Pancreas (tissue), 10 donors: ENCODE results near the gene PROKR1. TPM values are rescaled to one million over a fixed set of nuclear protein-coding genes. Genes with fewer than 3 reads are reported as not detected.

ENCODE experiments used
- ATAC-seq, 4 donors: fragments of 200-7000 bp; cut with Tn5 transposase; one replicate each; pipeline versions ENCODE4 v1.8.0 to v1.9.1; 2020; ENCODE audit warnings: mild to moderate bottlenecking in 4 of 4, moderate library complexity in 4 of 4
- DNase-seq, 6 donors: peaks; one replicate each; pipeline ENCODE4 v3.0.0-alpha.2; 2020
- FAIRE-seq: peaks from 2 replicates; lab custom pipeline; 2012; peaks lifted over from hg19 to GRCh38; lab: Jason Lieb, UNC
- H3K27ac ChIP-seq, 4 donors: fragments of 200-600 bp; sonication (generic); 1 replicate in 3 of 4; 2 replicates in 1 of 4; pipeline versions ENCODE4 v1.5.0 to v1.8.0; 2020
- H3K27me3 ChIP-seq, 4 donors: fragments of 200-600 bp; one replicate each; pipeline ENCODE4 v1.8.0; 2021
- H3K36me3 ChIP-seq, 3 donors: fragments of 200-600 bp; sonication (generic) in 1 of 3; one replicate each; pipeline versions ENCODE4 v1.5.0 to v1.8.0; 2020 to 2021
- H3K4me1 ChIP-seq, 3 donors: fragments of 200-600 bp; one replicate each; pipeline ENCODE4 v1.8.0; 2021
- H3K4me3 ChIP-seq, 4 donors: fragments of 200-600 bp; sonication (generic) in 2 of 4; one replicate each; pipeline versions ENCODE4 v1.5.0 to v1.8.0; 2020 to 2021
- H3K9me3 ChIP-seq, 4 donors: fragments of 200-600 bp; one replicate each; pipeline ENCODE4 v1.8.0; 2021
- CTCF ChIP-seq, 4 donors: fragments of 200-600 bp; sonication (generic) in 3 of 4; IDR thresholded peaks; one replicate each; pipeline versions ENCODE4 v1.5.0 to v1.8.0; 2021; ENCODE audit warnings: antibody characterized with exemption in 4 of 4
- WGBS, 2 donors: extraction: QIAGEN DNeasy Blood & Tissue Kit; methylation state at CpG; one replicate each; pipeline ENCODE4 v1.1.7; 2013; 5-methylcytosine and 5-hydroxymethylcytosine counted together
- intact Hi-C, 3 donors: fragments of 100-400 bp; cut with DNase I; formaldehyde crosslinking; loops; one replicate each; pipeline versions ENCODE4 v1.11.1 to v1.14.2; 2022
- polyA plus RNA-seq, 2 donors: library from polyadenylated mRNA; stranded (reverse); fragments of 200-250 nt; gene quantifications; one replicate each; pipeline ENCODE4 v1.2.3, GENCODE V29; 2013
- total RNA-seq, 6 donors: library from RNA; stranded (reverse); fragmentation: NEBNext Ultra II Directional in 4 of 6; extraction: Animal tissue kit (Norgen Biotek cat#: 25700) in 4 of 6; gene quantifications; one replicate each; pipeline versions ENCODE4 v1.2.1 to v1.2.4, GENCODE V29; 2021 to 2023
- donor health status: healthy with polysubstance abuse.
- donor health status: DM: no; HTN: no; CAD: no; lungs with moderate emphysema.
- donor health status: DM: no; HTN: no; CAD: no.
- donor health status: control.
- donor health status: control.
- donor health status: Bipolar disorder and iron deficiency.
- donor health status: DM: yes; HTN: yes; CAD: no.
- donor health status: DM: no; HTN: no; CAD: no.
- donor health status: DM: no; HTN: no; CAD: no.
- donor health status: DM: yes; HTN: yes; CAD: no.

The PROKR1 gene
- total and polyA plus RNA-seq, 8 donors = 0.02 to 0.04 TPM; not detected in 6

- H3K4me1 ChIP-seq = no peaks in the 10 kb centered on the region
- intact Hi-C loops = no loop called here
- no peaks in the 10 kb centered on the region for H3K27me3 ChIP-seq
- no peak overlapping the region for H3K4me3 ChIP-seq
- no peaks in the 10 kb centered on the region for H3K36me3 ChIP-seq
- FAIRE-seq = no peak
- H3K27ac ChIP-seq = no peak overlapping the region
- TF ChIP-seq CTCF (IDR thresholded peaks at IDR 0.05) = no peak
- WGBS, 2 donors = 65 to 66% methylated on average over 3 of the region's 3 CpGs
- H3K9me3 ChIP-seq = no peaks in the 10 kb centered on the region
- no peak for DNase-seq
- no peak for ATAC-seq
These were observed 6.3 kb upstream of the PROKR1 start for GRCh38 chr2:68637047-68637446.

- Histone ChIP-seq H3K27me3 (peaks cover 0 to 10% (median 2%) of the 10 kb centered on the region in 4 donors), H3K4me3 (peak overlapping the region in 3 of 4 donors; percentile 31 to 58 (median 49)), H3K9me3 (no peaks in the 10 kb centered on the region), H3K4me1 (peaks cover 0 to 3% (median 0%) of the 10 kb centered on the region in 3 donors), H3K36me3 (no peaks in the 10 kb centered on the region), H3K27ac (no peak overlapping the region)
- TF ChIP-seq CTCF (IDR thresholded peaks at IDR 0.05) = no peak
- DNase-seq (no peak), FAIRE-seq (no peak), ATAC-seq (no peak)
- intact Hi-C loops = no loop called here
- WGBS, 2 donors = 16 to 17% methylated on average over 17 of the region's 17 CpGs
These were observed 601 bp downstream of the PROKR1 start for GRCh38 chr2:68643874-68644485.

- ATAC-seq (no peak), FAIRE-seq (no peak)
- TF ChIP-seq CTCF (IDR thresholded peaks at IDR 0.05) = no peak
These were observed 2.1 kb downstream of the PROKR1 start for GRCh38 chr2:68645523-68645922.

GRCh38 chr2:68646303-68646702, 2.9 kb downstream of the PROKR1 start:
- FAIRE-seq (no peak), ATAC-seq (no peak), DNase-seq (no peak)
- intact Hi-C loops = no loop called here
- Histone ChIP-seq H3K4me1 (peaks cover 0 to 3% (median 0%) of the 10 kb centered on the region in 3 donors), H3K27me3 (peaks cover 0 to 10% (median 2%) of the 10 kb centered on the region in 4 donors), H3K36me3 (no peaks in the 10 kb centered on the region), H3K27ac (no peak overlapping the region), H3K4me3 (no peak overlapping the region), H3K9me3 (no peaks in the 10 kb centered on the region)
- no peak for TF ChIP-seq CTCF (IDR thresholded peaks at IDR 0.05)
- 57 to 70% methylated on average over 3 of the region's 3 CpGs for WGBS, 2 donors

More at GRCh38 chr2:68645523-68645922, 2.1 kb downstream of the PROKR1 start:
- H3K4me1 ChIP-seq = peaks cover 0 to 3% (median 0%) of the 10 kb centered on the region in 3 donors
- intact Hi-C loops = no loop called here
- H3K36me3 ChIP-seq = no peaks in the 10 kb centered on the region
- H3K27me3 ChIP-seq = peaks cover 0 to 10% (median 2%) of the 10 kb centered on the region in 4 donors
- no peak overlapping the region for H3K27ac ChIP-seq
- no peak for DNase-seq
- H3K4me3 ChIP-seq = no peak overlapping the region
- H3K9me3 ChIP-seq = no peaks in the 10 kb centered on the region

GRCh38 chr2:68650645-68651044, 7.3 kb downstream of the PROKR1 start:
- TF ChIP-seq CTCF (IDR thresholded peaks at IDR 0.05) = no peak
- no peak overlapping the region for H3K4me3 ChIP-seq
- ATAC-seq = no peak
- H3K27ac ChIP-seq = no peak overlapping the region
- H3K4me1 ChIP-seq = no peaks in the 10 kb centered on the region
- no peak for DNase-seq
- no peaks in the 10 kb centered on the region for H3K9me3 ChIP-seq
- intact Hi-C loops = no loop called here
- no peak for FAIRE-seq
- no peaks in the 10 kb centered on the region for H3K27me3 ChIP-seq
- no peaks in the 10 kb centered on the region for H3K36me3 ChIP-seq
- WGBS, 2 donors = 91 to 96% methylated on average over 1 of the region's 1 CpG
